Activated CD8-positive, alpha-beta T cell treated with anti-CD3 and anti-CD28 coated beads for 36 hours (primary cell): ENCODE data around the gene IL3RA. TPM values are rescaled to one million over a fixed set of nuclear protein-coding genes. Genes with fewer than 3 reads are reported as not detected.
A peak's percentile ranks its signal among the peaks of the same experiment; 100 is the strongest.
"Not testable (repeated sequence)": the region's sequence is repeated elsewhere in the genome, so short reads cannot be mapped to it uniquely, and the experiment has no call there.

ENCODE experiments used
- ATAC-seq: fragments of 200-7000 bp; cut with Tn5 transposase; one replicate; pipeline ENCODE4 v1.10.0; 2021; ENCODE audit warnings: mild to moderate bottlenecking, moderate library complexity
- CTCF ChIA-PET: fragments of 350-600 bp; sonication (Branson Sonifier 250); formaldehyde crosslinking; loops from one replicate; lab custom pipeline; 2021; ENCODE audit warnings: antibody characterized with exemption; lab: Charles Lee
- POLR2A ChIA-PET: fragments of 350-600 bp; sonication (Branson Sonifier 250); formaldehyde crosslinking; loops from one replicate; lab custom pipeline; 2021; ENCODE audit warnings: antibody characterized with exemption; lab: Charles Lee
- DNase-seq: peaks from one replicate; pipeline ENCODE4 v3.0.0-alpha.2; 2020
- H3K27ac Mint-ChIP-seq: one replicate; pipeline ENCODE4 v1.8.0; 2021; ENCODE audit warnings: mild to moderate bottlenecking, mixed read lengths
- H3K27me3 Mint-ChIP-seq: one replicate; pipeline ENCODE4 v1.8.0; 2021; ENCODE audit warnings: mixed read lengths
- H3K36me3 Mint-ChIP-seq: one replicate; pipeline ENCODE4 v1.8.0; 2021; ENCODE audit warnings: low read depth, mixed read lengths
- H3K4me1 Mint-ChIP-seq: one replicate; pipeline ENCODE4 v1.8.0; 2021; ENCODE audit warnings: low read depth, mixed read lengths
- H3K4me3 Mint-ChIP-seq: one replicate; pipeline ENCODE4 v1.8.0; 2021; ENCODE audit warnings: mild to moderate bottlenecking, moderate library complexity, mixed read lengths
- H3K9me3 Mint-ChIP-seq: one replicate; pipeline ENCODE4 v1.8.0; 2021; ENCODE audit warnings: mixed read lengths
- CTCF ChIP-seq: fragments of 200-600 bp; IDR thresholded peaks from one replicate; pipeline ENCODE4 v1.8.0; 2022; ENCODE audit warnings: antibody characterized with exemption, mild to moderate bottlenecking
- intact Hi-C: fragments of 100-400 bp; cut with micrococcal nuclease; formaldehyde crosslinking; loops from one replicate; pipeline ENCODE4 v1.10.0; 2022
- total RNA-seq, 2 experiments: library from RNA; stranded (reverse); gene quantifications; one replicate each; pipeline ENCODE4 v1.2.3, GENCODE V29; 2021

IL3RA gene
- total RNA-seq, 2 experiments from 2014 or later, result not detected

- Mint-ChIP-seq H3K9me3 (no peaks in the 10 kb centered on the region), H3K27me3 (no peaks in the 10 kb centered on the region), H3K27ac (no peak overlapping the region), H3K36me3 (peaks cover 24% of the 10 kb centered on the region), H3K4me1 (peaks cover 3% of the 10 kb centered on the region), H3K4me3 (no peak overlapping the region)
- POLR2A ChIA-PET, result no interaction called here
- intact Hi-C loops, result no loop called here
- TF ChIP-seq CTCF, result no peak
- peak; percentile 54 for DNase-seq
- peak; percentile 49 for ATAC-seq
- CTCF ChIA-PET, result no interaction called here
Measured at GRCh38 chrX:1361275-1361674, 24.7 kb downstream of the IL3RA start.

GRCh38 chrX:1361910-1362309, 25.3 kb downstream of the IL3RA start:
- no peak for TF ChIP-seq CTCF
- Mint-ChIP-seq H3K4me1 (peaks cover 3% of the 10 kb centered on the region), H3K36me3 (peaks cover 24% of the 10 kb centered on the region), H3K27ac (no peak overlapping the region), H3K4me3 (no peak overlapping the region), H3K9me3 (no peaks in the 10 kb centered on the region), H3K27me3 (no peaks in the 10 kb centered on the region)
- POLR2A ChIA-PET, result no interaction called here
- CTCF ChIA-PET, result no interaction called here
- DNase-seq (no peak), ATAC-seq (no peak)
- intact Hi-C loops, result no loop called here

- peaks cover 13% of the 10 kb centered on the region for H3K36me3 Mint-ChIP-seq
- intact Hi-C loops, H3K4me1 Mint-ChIP-seq, ATAC-seq, H3K27me3 Mint-ChIP-seq, H3K27ac Mint-ChIP-seq, DNase-seq, CTCF ChIA-PET, H3K9me3 Mint-ChIP-seq, H3K4me3 Mint-ChIP-seq, POLR2A ChIA-PET: not testable (repeated sequence)
Measured at GRCh38 chrX:1366363-1366762, 29.8 kb downstream of the IL3RA start.

GRCh38 chrX:1368385-1368698, 31.8 kb downstream of the IL3RA start:
- no peaks in the 10 kb centered on the region for H3K27me3 Mint-ChIP-seq
- ChIA-PET POLR2A (no interaction called here), CTCF (no interaction called here)
- TF ChIP-seq CTCF, result no peak
- no peak overlapping the region for H3K4me3 Mint-ChIP-seq
- no peak for DNase-seq
- ATAC-seq, result no peak
- H3K36me3 Mint-ChIP-seq, result peaks cover 9% of the 10 kb centered on the region
- H3K4me1 Mint-ChIP-seq, result no peaks in the 10 kb centered on the region
- H3K9me3 Mint-ChIP-seq, result no peaks in the 10 kb centered on the region
- H3K27ac Mint-ChIP-seq, result peak overlapping the region; percentile 59
- intact Hi-C loops, result no loop called here

- DNase-seq, result no peak
- POLR2A ChIA-PET, result no interaction called here
- H3K4me1 Mint-ChIP-seq, result no peaks in the 10 kb centered on the region
- no peaks in the 10 kb centered on the region for H3K27me3 Mint-ChIP-seq
- intact Hi-C loops, result no loop called here
- H3K27ac Mint-ChIP-seq, result no peak overlapping the region
- H3K4me3 Mint-ChIP-seq, result no peak overlapping the region
- no peak for ATAC-seq
- CTCF ChIA-PET, result no interaction called here
- peaks cover 5% of the 10 kb centered on the region for H3K36me3 Mint-ChIP-seq
- no peaks in the 10 kb centered on the region for H3K9me3 Mint-ChIP-seq
- TF ChIP-seq CTCF, result no peak
Measured at GRCh38 chrX:1378306-1378759, 41.7 kb downstream of the IL3RA start.

GRCh38 chrX:1380672-1381233, 44.2 kb downstream of the IL3RA start:
- no peak overlapping the region for H3K27ac Mint-ChIP-seq
- no peaks in the 10 kb centered on the region for H3K27me3 Mint-ChIP-seq
- peaks cover 21% of the 10 kb centered on the region for H3K36me3 Mint-ChIP-seq
- no peaks in the 10 kb centered on the region for H3K4me1 Mint-ChIP-seq
- CTCF ChIA-PET, result no interaction called here
- H3K9me3 Mint-ChIP-seq, result no peaks in the 10 kb centered on the region
- no peak overlapping the region for H3K4me3 Mint-ChIP-seq
- intact Hi-C loops, result no loop called here
- ATAC-seq (no peak), DNase-seq (no peak)
- POLR2A ChIA-PET, result no interaction called here
- no peak for TF ChIP-seq CTCF
